Measurements from ENCODE around the gene HPGD. TPM values are rescaled to one million over a fixed set of nuclear protein-coding genes. Genes with fewer than 3 reads are reported as not detected.

The HPGD gene
- total and polyA plus RNA-seq, 4 donors, result 19.8 to 144 (median 40.4) TPM

DNA sequence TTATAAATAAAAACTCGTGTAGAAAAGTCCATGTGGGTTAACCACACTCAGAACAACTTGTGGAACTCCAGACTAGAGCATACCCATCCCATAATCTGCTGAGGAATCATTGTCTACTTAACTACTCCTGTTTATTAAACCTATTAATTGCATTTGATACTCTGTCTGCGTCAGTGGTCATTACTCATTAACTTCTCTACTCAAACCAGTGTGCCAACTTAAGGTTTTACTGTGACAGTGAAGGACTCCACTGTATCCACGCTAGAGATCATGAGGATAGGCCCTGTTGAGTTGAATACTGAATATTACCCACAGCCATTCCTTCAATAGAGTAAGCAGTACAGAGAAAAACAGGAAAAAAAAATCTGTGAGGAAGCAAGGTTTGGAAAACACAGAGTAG is 17.3 kb downstream of the HPGD start:
- H3K36me3 ChIP-seq (ENCODE audit: control insufficient read depth in 4 of 4, insufficient read depth in 4 of 4, low read length in 4 of 4), result peaks cover 0 to 3% (median 0%) of the 10 kb centered on the region in 4 donors
- DNase-seq, result no peak
- TF ChIP-seq, protein P1, sequence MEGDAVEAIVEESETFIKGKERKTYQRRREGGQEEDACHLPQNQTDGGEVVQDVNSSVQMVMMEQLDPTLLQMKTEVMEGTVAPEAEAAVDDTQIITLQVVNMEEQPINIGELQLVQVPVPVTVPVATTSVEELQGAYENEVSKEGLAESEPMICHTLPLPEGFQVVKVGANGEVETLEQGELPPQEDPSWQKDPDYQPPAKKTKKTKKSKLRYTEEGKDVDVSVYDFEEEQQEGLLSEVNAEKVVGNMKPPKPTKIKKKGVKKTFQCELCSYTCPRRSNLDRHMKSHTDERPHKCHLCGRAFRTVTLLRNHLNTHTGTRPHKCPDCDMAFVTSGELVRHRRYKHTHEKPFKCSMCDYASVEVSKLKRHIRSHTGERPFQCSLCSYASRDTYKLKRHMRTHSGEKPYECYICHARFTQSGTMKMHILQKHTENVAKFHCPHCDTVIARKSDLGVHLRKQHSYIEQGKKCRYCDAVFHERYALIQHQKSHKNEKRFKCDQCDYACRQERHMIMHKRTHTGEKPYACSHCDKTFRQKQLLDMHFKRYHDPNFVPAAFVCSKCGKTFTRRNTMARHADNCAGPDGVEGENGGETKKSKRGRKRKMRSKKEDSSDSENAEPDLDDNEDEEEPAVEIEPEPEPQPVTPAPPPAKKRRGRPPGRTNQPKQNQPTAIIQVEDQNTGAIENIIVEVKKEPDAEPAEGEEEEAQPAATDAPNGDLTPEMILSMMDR (IDR thresholded peaks at IDR 0.05; ENCODE audit: control extremely low read depth, extremely low read depth), result no peak
- ATAC-seq (ENCODE audit: insufficient read depth, low FRiP score), result no peak
- no peaks in the 10 kb centered on the region for H3K27me3 ChIP-seq (ENCODE audit: control insufficient read depth in 3 of 3, insufficient read depth in 3 of 3, low read length in 2 of 3)
- H3K27ac ChIP-seq (ENCODE audit: low read depth in 1 of 2, low read length in 1 of 2), result no peak overlapping the region
- no peaks in the 10 kb centered on the region for H3K4me1 ChIP-seq (ENCODE audit: control insufficient read depth in 5 of 5, insufficient read depth in 5 of 5, low read length in 5 of 5)
- WGBS, 2 donors, result 64 to 74% methylated on average over 3 of the region's 3 CpGs
- no peak overlapping the region for H3K4me3 ChIP-seq
- no peak overlapping the region for H3K9ac ChIP-seq (ENCODE audit: insufficient read depth in 1 of 2, low read length in 2 of 2)
- no peaks in the 10 kb centered on the region for H3K9me3 ChIP-seq (ENCODE audit: control insufficient read depth in 4 of 4, insufficient read depth in 3 of 4, low read length in 3 of 4)

DNA sequence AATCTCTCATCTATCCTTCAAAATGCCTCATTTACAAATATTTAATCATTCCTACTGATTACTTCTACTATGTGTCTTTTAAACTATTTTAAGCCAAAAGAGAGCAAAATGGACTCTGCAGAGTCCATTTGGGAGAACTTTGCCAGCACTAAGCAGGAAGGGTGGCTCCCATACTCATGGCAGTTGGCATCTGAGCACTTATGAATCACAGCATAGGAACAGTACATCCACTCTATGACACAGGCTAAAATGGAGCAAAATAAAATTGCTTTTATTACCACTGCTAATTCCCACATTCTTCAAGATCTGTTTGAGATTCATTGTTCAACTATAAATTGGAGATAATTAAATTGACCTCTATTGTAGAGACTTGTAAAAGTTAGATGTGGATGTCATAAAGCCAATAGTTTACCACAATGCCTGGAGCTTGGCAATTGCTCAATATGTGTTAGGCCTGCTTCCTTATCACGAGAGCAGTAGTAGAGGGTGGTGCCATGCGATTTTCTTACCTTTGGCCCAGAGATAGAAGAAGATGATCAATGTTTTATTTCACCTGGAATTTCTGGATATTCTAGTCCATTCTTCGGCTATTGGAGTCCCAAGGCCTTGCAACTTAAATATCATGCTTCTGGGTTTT is 19.1 kb downstream of the HPGD start:
- Histone ChIP-seq H3K9me3 (ENCODE audit: control insufficient read depth in 4 of 4, insufficient read depth in 3 of 4, low read length in 3 of 4) (no peaks in the 10 kb centered on the region), H3K4me3 (no peak overlapping the region), H3K36me3 (ENCODE audit: control insufficient read depth in 4 of 4, insufficient read depth in 4 of 4, low read length in 4 of 4) (peaks cover 0 to 4% (median 0%) of the 10 kb centered on the region in 4 donors), H3K27me3 (ENCODE audit: control insufficient read depth in 3 of 3, insufficient read depth in 3 of 3, low read length in 2 of 3) (no peaks in the 10 kb centered on the region), H3K9ac (ENCODE audit: insufficient read depth in 1 of 2, low read length in 2 of 2) (no peak overlapping the region), H3K4me1 (ENCODE audit: control insufficient read depth in 5 of 5, insufficient read depth in 5 of 5, low read length in 5 of 5) (no peaks in the 10 kb centered on the region), H3K27ac (ENCODE audit: low read depth in 1 of 2, low read length in 1 of 2) (no peak overlapping the region)
- 71 to 73% methylated on average over 3 of the region's 3 CpGs for WGBS, 2 donors
- TF ChIP-seq, protein P1 (IDR thresholded peaks at IDR 0.05; ENCODE audit: control extremely low read depth, extremely low read depth), result no peak
- ATAC-seq (ENCODE audit: insufficient read depth, low FRiP score) (no peak), DNase-seq (no peak)

- Histone ChIP-seq H3K9ac (ENCODE audit: insufficient read depth in 1 of 2, low read length in 2 of 2) (no peak overlapping the region), H3K27ac (ENCODE audit: low read depth in 1 of 2, low read length in 1 of 2) (no peak overlapping the region), H3K4me1 (ENCODE audit: control insufficient read depth in 5 of 5, insufficient read depth in 5 of 5, low read length in 5 of 5) (peaks cover 0 to 3% (median 0%) of the 10 kb centered on the region in 5 donors), H3K36me3 (ENCODE audit: control insufficient read depth in 4 of 4, insufficient read depth in 4 of 4, low read length in 4 of 4) (peaks cover 0 to 1% (median 0%) of the 10 kb centered on the region in 4 donors), H3K27me3 (ENCODE audit: control insufficient read depth in 3 of 3, insufficient read depth in 3 of 3, low read length in 2 of 3) (no peaks in the 10 kb centered on the region), H3K4me3 (no peak overlapping the region), H3K9me3 (ENCODE audit: control insufficient read depth in 4 of 4, insufficient read depth in 3 of 4, low read length in 3 of 4) (no peaks in the 10 kb centered on the region)
- DNase-seq, result no peak
- ATAC-seq (ENCODE audit: insufficient read depth, low FRiP score), result no peak
- TF ChIP-seq, protein P1 (IDR thresholded peaks at IDR 0.05; ENCODE audit: control extremely low read depth, extremely low read depth), result no peak
- WGBS, 2 donors, result 82 to 86% methylated on average over 3 of the region's 3 CpGs
Observed at GRCh38 chr4:174496631-174497432, 25.5 kb downstream of the HPGD start.

All from lung (tissue), 12 donors.